ENCODE data around the gene ATN1.

The ATN1 gene

DNA sequence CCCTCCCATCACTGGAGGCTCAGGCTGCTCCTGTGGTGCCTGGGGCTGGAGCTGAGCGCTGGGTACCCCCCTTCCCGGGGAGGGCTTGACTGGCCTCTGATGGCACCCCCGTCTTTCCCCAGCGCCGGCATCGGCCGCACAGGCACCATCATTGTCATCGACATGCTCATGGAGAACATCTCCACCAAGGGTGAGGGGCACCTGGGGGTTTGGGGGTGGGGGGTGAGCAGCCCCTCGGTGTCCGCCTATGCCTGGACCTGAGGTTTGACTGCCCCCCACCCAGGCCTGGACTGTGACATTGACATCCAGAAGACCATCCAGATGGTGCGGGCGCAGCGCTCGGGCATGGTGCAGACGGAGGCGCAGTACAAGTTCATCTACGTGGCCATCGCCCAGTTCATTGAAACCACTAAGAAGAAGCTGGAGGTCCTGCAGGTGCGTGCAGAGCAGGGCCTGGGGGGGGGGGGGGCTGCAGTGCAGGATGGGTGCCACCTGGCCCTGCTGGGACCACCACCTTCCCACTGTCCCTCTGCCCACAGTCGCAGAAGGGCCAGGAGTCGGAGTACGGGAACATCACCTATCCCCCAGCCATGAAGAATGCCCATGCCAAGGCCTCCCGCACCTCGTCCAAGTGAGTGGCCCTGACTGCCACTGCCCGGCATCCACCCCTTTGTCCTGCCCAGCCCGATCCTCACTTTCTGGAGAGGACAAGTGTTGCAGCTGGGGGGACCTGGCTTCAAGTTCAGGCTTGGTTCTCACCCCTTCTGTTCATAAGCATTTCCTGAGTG, 32.2 kb downstream of the ATN1 start:
- TF ChIP-seq, protein P1, sequence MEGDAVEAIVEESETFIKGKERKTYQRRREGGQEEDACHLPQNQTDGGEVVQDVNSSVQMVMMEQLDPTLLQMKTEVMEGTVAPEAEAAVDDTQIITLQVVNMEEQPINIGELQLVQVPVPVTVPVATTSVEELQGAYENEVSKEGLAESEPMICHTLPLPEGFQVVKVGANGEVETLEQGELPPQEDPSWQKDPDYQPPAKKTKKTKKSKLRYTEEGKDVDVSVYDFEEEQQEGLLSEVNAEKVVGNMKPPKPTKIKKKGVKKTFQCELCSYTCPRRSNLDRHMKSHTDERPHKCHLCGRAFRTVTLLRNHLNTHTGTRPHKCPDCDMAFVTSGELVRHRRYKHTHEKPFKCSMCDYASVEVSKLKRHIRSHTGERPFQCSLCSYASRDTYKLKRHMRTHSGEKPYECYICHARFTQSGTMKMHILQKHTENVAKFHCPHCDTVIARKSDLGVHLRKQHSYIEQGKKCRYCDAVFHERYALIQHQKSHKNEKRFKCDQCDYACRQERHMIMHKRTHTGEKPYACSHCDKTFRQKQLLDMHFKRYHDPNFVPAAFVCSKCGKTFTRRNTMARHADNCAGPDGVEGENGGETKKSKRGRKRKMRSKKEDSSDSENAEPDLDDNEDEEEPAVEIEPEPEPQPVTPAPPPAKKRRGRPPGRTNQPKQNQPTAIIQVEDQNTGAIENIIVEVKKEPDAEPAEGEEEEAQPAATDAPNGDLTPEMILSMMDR (IDR thresholded peaks at IDR 0.05; ENCODE audit: low read depth, low read length), result no peak
- H3K4me3 ChIP-seq (ENCODE audit: low read depth, low read length), result no peak overlapping the region

DNA sequence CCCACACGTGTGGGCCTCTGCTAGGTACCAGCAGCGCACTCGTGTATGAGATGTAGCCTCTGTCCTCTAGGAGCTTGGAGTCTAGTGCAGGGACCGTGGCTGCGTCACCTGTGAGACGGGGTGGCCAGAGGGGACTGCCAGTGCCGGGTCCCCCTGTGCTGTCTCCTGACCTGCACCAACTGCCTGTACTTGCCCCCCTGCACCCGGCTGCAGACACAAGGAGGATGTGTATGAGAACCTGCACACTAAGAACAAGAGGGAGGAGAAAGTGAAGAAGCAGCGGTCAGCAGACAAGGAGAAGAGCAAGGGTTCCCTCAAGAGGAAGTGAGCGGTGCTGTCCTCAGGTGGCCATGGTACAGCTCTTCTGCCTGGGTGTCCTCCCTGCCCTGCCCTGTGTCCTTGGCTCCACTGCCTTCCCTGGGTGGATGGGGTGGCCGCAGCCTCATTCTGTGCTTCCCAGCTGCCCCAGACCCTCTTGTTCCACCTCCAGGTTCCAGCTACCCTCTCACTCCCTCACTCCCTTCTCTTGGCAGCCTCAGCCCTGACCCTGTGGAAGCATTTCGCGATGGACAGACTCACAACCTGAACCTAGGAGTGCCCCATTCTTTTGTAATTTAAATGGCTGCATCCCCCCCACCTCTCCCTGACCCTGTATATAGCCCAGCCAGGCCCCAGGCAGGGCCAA, 33.0 kb downstream of the ATN1 start:
- TF ChIP-seq, protein P1 (IDR thresholded peaks at IDR 0.05; ENCODE audit: low read depth, low read length), result 0 out of 2 replicates have a peak, but pooled peaks have one; percentile 11
- H3K4me3 ChIP-seq (ENCODE audit: low read depth, low read length), result no peak overlapping the region

- no peak overlapping the region for H3K4me3 ChIP-seq (ENCODE audit: low read depth, low read length)
- TF ChIP-seq, protein P1 (IDR thresholded peaks at IDR 0.05; ENCODE audit: low read depth, low read length), result no peak
These were observed 33.5 kb downstream of the ATN1 start for GRCh38 chr12:6961278-6961694.

DNA sequence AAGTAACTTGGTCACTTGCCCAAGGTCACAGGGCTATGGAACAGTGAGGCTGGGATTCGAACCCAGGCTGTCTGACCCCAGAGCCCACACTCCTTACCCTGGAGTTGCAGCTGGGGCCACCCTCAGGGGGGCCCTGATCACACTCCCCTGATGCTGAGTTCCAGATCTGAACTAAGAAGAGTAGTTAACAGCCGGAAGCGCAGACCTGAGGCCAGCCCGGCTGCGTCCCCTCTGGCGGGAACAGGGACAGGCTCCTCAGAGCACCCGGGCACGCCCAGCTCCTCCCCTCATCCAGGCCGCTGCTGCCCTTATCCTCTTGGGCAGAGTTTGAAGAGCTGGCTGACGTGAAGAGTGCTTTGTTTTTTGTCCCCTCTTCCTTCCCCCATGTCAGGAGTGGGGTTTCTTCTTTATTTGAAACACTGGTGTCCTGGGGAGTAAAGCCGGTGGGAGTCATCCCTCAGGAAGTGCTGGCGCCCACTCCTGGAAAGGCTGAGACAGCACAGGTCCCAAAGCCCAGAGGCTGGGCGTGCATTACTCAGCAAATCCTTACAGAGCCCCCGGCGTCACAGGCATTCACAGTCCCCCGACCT, 34.0 kb downstream of the ATN1 start:
- TF ChIP-seq, protein P1 (IDR thresholded peaks at IDR 0.05; ENCODE audit: low read depth, low read length), result peak; percentile 65
- no peak overlapping the region for H3K4me3 ChIP-seq (ENCODE audit: low read depth, low read length)

DNA sequence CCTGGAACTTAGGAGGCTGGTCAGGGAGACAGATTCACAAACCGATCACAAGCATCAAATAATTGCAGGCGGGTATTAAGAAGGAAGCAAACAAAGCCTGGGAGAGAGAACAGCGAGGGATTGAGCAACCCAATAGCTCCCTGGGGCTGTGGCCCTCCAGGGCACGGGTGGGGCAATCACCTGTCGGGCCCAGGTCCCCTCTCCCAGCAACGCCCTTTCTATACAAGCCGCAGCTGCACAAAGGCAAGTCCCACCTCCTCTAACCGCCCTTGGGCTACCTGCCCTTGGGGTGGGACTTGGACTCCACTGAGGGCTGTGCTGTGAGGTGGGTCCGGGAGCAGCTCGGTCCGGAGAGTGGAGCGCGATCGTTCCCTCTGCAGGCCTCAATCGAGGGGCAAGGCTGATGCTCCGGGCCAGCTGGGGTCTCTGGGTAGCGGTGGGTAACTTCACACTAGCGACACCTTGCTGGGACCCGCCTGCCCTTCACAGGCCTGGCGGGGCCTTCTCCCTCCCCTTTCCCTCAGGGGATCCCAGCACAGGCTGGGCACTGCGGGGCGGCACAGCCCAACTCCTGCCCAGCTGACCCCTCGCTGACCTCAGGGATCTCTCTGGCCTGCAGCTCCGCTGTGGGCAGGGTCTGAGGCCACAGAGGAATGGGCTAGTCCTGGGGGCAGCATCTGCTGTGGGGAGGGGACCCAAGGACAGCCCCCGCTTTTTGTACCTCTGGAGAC, 34.7 kb downstream of the ATN1 start:
- no peak overlapping the region for H3K4me3 ChIP-seq (ENCODE audit: low read depth, low read length)
- TF ChIP-seq, protein P1 (IDR thresholded peaks at IDR 0.05; ENCODE audit: low read depth, low read length), result no peak

DNA sequence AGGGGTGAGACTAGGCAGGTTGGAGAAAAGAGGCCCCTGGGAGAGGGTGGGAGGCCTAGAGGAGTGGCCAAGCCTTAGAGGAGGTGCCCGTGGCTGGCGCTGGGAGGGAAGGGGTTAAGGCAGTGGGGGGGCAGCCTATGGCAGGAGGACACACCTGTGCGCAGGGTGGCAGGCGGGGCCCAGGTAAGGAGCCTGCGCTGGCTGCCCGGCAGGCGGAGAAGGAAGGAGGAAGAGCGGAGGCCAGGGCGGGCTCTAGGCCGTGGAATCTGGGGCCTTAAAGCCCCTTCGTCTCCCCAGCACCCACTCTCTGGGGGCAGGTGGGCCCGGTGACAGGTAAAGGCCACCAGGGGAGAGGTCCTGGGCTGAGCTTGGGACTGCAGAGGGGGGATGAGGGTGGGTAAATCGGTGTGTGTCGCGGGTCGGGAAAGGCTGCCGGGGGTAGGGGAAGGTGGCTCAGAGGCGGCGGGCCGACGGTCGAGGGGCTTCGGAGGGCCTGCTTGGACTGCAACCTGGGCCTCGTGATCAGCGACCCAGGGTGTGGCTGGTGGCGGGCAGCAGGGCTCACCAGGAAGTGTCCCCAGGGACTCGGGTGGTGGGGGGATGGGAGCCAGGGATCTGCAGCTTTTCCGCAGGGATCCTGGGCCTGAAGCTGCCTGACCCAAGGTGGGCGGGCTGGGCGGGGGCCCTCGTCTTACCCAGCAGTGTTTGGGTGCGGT, 35.4 kb downstream of the ATN1 start:
- TF ChIP-seq, protein P1 (IDR thresholded peaks at IDR 0.05; ENCODE audit: low read depth, low read length), result no peak
- H3K4me3 ChIP-seq (ENCODE audit: low read depth, low read length), result no peak overlapping the region

Data from WI38 (cell line).